Prostate gland (tissue), 2 donors: ENCODE results near the gene OSBPL7.

ENCODE experiments used
- CTCF ChIP-seq, 4 experiments: fragments of 200-600 bp in 2 of 4; fragments of 450-650 bp in 2 of 4; sonication (generic) in 2 of 4; IDR thresholded peaks; 1 replicate in 3 of 4; 2 replicates in 1 of 4; pipeline ENCODE4 v1.5.1; 2016 to 2019; ENCODE audit warnings: antibody characterized with exemption in 4 of 4, mild to moderate bottlenecking in 2 of 4, moderate library complexity in 2 of 4
- POLR2A ChIP-seq: fragments of 450-650 bp; IDR thresholded peaks from one replicate; pipeline ENCODE4 v1.6.1; 2016; ENCODE audit warnings: antibody characterized with exemption, mild to moderate bottlenecking
- POLR2AphosphoS5 ChIP-seq: sonication (generic); formaldehyde crosslinking; IDR thresholded peaks from one replicate; pipeline ENCODE4 v1.6.1; 2017; ENCODE audit warnings: antibody characterized with exemption

- TF ChIP-seq CTCF (IDR thresholded peaks at IDR 0.05) (no peak), POLR2A (no peak), POLR2AphosphoS5 (no peak)
Measured at GRCh38 chr17:47823519-47823918, 1.9 kb upstream of the OSBPL7 start.
